Chondrocyte (in vitro differentiated cells): ENCODE data around the gene VPS13C. TPM values are rescaled to one million over a fixed set of nuclear protein-coding genes. Genes with fewer than 3 reads are reported as not detected.

Source experiments
- DNase-seq: peaks from one replicate; pipeline ENCODE4 v3.0.0; 2021; ENCODE audit warnings: mixed read lengths, low spot score
- H3K27ac Mint-ChIP-seq: one replicate; pipeline ENCODE4 v1.8.0; 2021; ENCODE audit warnings: mild to moderate bottlenecking, moderate library complexity, mixed read lengths; ENCODE audit not compliant: unreplicated experiment
- H3K27me3 Mint-ChIP-seq: 2 replicates; pipeline ENCODE4 v1.8.0; 2021; ENCODE audit warnings: low read depth, mixed read lengths
- H3K36me3 Mint-ChIP-seq: 2 replicates; pipeline ENCODE4 v1.8.0; 2021; ENCODE audit warnings: low read depth, mixed read lengths
- H3K4me1 Mint-ChIP-seq: 2 replicates; pipeline ENCODE4 v1.8.0; 2021; ENCODE audit warnings: low read depth, mild to moderate bottlenecking, mixed read lengths
- H3K4me3 Mint-ChIP-seq: one replicate; pipeline ENCODE4 v1.8.0; 2021; ENCODE audit warnings: mild to moderate bottlenecking, moderate library complexity, mixed read lengths; ENCODE audit not compliant: unreplicated experiment
- H3K9me3 Mint-ChIP-seq: 2 replicates; pipeline ENCODE4 v1.8.0; 2021; ENCODE audit warnings: low read depth, mixed read lengths
- CTCF ChIP-seq: fragments of 200-600 bp; sonication (generic); IDR thresholded peaks from 2 replicates; pipeline ENCODE4 v1.5.0; 2021; ENCODE audit warnings: antibody characterized with exemption, mild to moderate bottlenecking, moderate library complexity
- total RNA-seq: library from RNA; stranded (reverse); gene quantifications from 3 replicates; pipeline ENCODE4 v1.2.1, GENCODE V29; 2021

The VPS13C gene
- total RNA-seq, 1 donor from 2014 or later, result 46.0 TPM

DNA sequence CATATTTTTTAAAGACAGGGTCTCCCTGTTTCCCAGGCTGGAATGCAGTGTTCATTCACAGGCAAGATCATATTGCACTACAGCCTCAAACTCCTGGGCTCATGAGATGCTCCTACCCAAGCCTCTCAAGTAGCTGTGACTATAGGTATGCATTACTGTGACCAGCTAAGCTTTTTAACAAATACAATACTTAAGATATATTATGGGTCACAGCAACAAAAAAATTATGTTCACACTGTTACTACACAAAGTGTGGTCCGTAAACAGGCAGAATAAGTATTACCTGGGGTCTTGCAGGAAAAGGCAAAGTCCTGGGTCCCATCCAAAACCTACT is 152.5 kb downstream of the VPS13C start:
- Mint-ChIP-seq H3K4me1 (peaks cover 8% of the 10 kb centered on the region), H3K27me3 (no peaks in the 10 kb centered on the region), H3K4me3 (no peak overlapping the region), H3K36me3 (peaks cover 31% of the 10 kb centered on the region), H3K9me3 (no peaks in the 10 kb centered on the region), H3K27ac (no peak overlapping the region)
- TF ChIP-seq CTCF, result no peak
- no peak for DNase-seq

DNA sequence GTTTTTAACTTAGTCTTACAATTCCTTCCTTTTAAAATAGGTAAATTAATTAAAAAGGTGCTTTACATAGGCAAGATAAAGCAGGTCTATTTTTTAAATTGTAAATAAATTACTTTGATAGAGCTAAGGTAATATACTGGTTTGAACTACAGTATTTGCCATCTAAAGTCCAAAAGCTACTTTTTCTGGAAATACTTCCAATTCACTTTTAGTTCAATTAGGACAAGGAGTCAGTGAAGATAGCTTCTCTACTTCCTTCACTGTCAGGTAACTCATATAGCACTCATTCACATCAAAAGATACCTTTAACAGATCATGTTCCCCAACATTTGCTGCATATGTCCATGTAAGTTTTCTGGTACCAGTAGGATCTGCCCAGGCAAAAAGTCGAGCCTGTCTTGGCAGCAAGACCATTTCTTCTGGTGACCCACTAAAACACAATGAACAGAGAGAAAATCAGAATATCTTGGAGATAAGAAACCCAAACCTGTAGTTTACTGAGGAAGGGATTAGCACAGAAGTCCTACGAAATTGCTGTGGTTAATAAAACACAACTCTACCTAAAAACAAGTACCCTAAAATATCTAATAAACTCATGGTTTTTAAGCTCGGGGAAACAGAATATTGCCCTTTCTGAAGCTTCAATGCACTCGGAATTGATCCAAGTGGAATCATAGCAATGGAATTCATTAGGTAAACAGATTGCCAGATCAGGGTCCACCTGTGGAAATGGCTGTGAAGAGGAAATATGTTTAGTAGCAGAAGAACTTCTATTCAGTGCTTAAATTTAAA is 153.1 kb downstream of the VPS13C start:
- peaks cover 4% of the 10 kb centered on the region for H3K9me3 Mint-ChIP-seq
- no peak overlapping the region for H3K4me3 Mint-ChIP-seq
- no peak for TF ChIP-seq CTCF

GRCh38 chr15:61893146-61893545 is 167.1 kb downstream of the VPS13C start:
- peaks cover 4% of the 10 kb centered on the region for H3K4me1 Mint-ChIP-seq
- H3K9me3 Mint-ChIP-seq, result peaks cover 34% of the 10 kb centered on the region
- H3K36me3 Mint-ChIP-seq, result peaks cover 52% of the 10 kb centered on the region
- TF ChIP-seq CTCF, result no peak
- H3K27me3 Mint-ChIP-seq, result no peaks in the 10 kb centered on the region
- H3K4me3 Mint-ChIP-seq, result no peak overlapping the region
- DNase-seq, result no peak
- H3K27ac Mint-ChIP-seq, result no peak overlapping the region

More for the DNA sequence above, 153.1 kb downstream of the VPS13C start:
- DNase-seq, result no peak
- H3K36me3 Mint-ChIP-seq, result peaks cover 36% of the 10 kb centered on the region
- no peak overlapping the region for H3K27ac Mint-ChIP-seq
- no peaks in the 10 kb centered on the region for H3K27me3 Mint-ChIP-seq
- H3K4me1 Mint-ChIP-seq, result peaks cover 8% of the 10 kb centered on the region

DNA sequence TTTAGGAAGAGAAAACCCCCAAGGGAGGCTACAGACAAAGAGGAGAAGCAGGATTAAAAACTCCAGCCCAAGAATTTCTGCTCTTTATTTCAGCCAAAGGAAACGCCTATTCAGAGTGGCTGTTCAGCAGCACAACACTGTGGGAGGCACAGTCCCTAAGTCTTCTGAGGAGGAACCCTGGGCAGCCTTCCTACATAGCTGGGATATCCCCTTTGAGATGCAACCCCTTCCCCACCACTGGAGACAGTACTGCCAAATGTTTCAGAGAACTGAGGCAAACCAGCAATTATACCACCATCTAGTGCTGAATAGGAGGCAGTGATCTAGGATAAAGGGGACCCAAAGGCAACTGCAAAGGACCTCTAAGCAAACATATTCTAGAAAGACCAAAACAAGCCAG is 168.1 kb downstream of the VPS13C start:
- Mint-ChIP-seq H3K9me3 (peaks cover 27% of the 10 kb centered on the region), H3K4me3 (no peak overlapping the region), H3K36me3 (peaks cover 48% of the 10 kb centered on the region), H3K27ac (no peak overlapping the region), H3K27me3 (no peaks in the 10 kb centered on the region), H3K4me1 (peaks cover 8% of the 10 kb centered on the region)
- no peak for TF ChIP-seq CTCF
- DNase-seq, result no peak

- no peak for TF ChIP-seq CTCF
- H3K27me3 Mint-ChIP-seq, result no peaks in the 10 kb centered on the region
- H3K4me1 Mint-ChIP-seq, result peaks cover 8% of the 10 kb centered on the region
- H3K9me3 Mint-ChIP-seq, result peaks cover 23% of the 10 kb centered on the region
- H3K27ac Mint-ChIP-seq, result no peak overlapping the region
- no peak for DNase-seq
- H3K36me3 Mint-ChIP-seq, result peaks cover 40% of the 10 kb centered on the region
- no peak overlapping the region for H3K4me3 Mint-ChIP-seq
Observed at GRCh38 chr15:61890106-61890505, 170.1 kb downstream of the VPS13C start.
